Measurements from ENCODE around the gene MED13L. TPM values are rescaled to one million over a fixed set of nuclear protein-coding genes. Genes with fewer than 3 reads are reported as not detected.

The MED13L gene
- total and polyA plus RNA-seq, 3 donors from 2014 or later = 56.4 to 173 (median 133) TPM

DNA sequence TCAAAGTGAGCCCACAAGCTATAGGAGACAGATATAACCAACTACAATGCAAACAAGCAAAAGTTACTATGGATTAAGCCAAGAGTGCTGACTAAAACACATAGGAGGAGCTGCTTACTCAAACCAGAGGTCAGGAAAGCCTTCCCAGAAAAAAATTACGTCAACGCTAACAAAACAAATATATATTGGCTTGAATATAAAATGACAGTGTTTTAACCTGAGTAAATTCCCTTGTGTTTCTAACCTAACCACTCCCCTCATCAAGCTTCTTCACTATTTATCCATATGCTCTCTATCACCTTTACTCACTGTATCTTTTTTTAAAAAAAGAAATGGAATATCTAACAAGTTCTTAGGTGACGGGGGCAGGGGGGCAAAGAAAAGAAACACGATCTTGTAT, 115.9 kb downstream of the MED13L start:
- TF ChIP-seq, protein P1, sequence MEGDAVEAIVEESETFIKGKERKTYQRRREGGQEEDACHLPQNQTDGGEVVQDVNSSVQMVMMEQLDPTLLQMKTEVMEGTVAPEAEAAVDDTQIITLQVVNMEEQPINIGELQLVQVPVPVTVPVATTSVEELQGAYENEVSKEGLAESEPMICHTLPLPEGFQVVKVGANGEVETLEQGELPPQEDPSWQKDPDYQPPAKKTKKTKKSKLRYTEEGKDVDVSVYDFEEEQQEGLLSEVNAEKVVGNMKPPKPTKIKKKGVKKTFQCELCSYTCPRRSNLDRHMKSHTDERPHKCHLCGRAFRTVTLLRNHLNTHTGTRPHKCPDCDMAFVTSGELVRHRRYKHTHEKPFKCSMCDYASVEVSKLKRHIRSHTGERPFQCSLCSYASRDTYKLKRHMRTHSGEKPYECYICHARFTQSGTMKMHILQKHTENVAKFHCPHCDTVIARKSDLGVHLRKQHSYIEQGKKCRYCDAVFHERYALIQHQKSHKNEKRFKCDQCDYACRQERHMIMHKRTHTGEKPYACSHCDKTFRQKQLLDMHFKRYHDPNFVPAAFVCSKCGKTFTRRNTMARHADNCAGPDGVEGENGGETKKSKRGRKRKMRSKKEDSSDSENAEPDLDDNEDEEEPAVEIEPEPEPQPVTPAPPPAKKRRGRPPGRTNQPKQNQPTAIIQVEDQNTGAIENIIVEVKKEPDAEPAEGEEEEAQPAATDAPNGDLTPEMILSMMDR (IDR thresholded peaks at IDR 0.05) = no peak
- no peak for TF ChIP-seq POLR2A (IDR thresholded peaks at IDR 0.05)
- DNase-seq = no peak
- WGBS, 2 donors = 81 to 88% methylated on average over 4 of the region's 4 CpGs
- Histone ChIP-seq H3K4me3 (no peak overlapping the region), H3K9me3 (no peaks in the 10 kb centered on the region), H3K36me3 (ENCODE audit: low read depth, missing control alignments) (no peaks in the 10 kb centered on the region), H3K4me1 (peaks cover 24% of the 10 kb centered on the region), H3K27ac (no peak overlapping the region), H3K27me3 (no peaks in the 10 kb centered on the region)
- intact Hi-C loops (cut with DNase I; ENCODE audit: low total_unique reads) = no loop called here

DNA sequence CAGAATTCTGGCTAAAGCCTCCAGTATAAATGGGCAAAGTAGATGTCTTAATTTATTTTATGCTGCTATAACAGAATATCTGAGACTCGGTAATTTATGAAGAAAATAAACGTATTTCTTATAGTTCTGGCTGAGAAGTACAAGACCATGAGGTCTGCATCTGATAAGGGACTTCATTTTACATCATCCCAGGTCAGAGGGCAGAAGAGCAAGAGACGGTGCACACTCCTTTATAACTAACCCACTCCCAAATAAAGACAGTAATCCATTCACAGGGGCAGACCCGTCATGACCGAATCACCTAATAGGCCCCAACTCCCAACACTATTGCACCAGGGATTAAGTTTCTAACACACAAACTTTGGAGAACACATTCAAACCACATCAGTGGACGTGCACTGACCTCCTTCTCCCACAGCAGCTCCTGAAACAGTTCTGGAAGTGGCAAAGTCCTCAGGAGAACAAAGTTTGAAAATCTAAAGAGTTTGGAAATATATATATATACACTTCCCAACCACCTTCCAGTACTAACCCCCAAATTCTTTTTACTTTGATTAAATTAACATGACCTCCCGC, 116.5 kb downstream of the MED13L start:
- Histone ChIP-seq H3K27ac (no peak overlapping the region), H3K4me3 (no peak overlapping the region), H3K36me3 (ENCODE audit: low read depth, missing control alignments) (no peaks in the 10 kb centered on the region), H3K27me3 (no peaks in the 10 kb centered on the region), H3K4me1 (peaks cover 24% of the 10 kb centered on the region), H3K9me3 (no peaks in the 10 kb centered on the region)
- intact Hi-C loops (cut with DNase I; ENCODE audit: low total_unique reads) = no loop called here
- TF ChIP-seq, protein P1 (IDR thresholded peaks at IDR 0.05) = no peak
- TF ChIP-seq POLR2A (IDR thresholded peaks at IDR 0.05) = no peak
- WGBS, 2 donors = 80 to 81% methylated on average over 7 of the region's 7 CpGs
- DNase-seq = no peak

DNA sequence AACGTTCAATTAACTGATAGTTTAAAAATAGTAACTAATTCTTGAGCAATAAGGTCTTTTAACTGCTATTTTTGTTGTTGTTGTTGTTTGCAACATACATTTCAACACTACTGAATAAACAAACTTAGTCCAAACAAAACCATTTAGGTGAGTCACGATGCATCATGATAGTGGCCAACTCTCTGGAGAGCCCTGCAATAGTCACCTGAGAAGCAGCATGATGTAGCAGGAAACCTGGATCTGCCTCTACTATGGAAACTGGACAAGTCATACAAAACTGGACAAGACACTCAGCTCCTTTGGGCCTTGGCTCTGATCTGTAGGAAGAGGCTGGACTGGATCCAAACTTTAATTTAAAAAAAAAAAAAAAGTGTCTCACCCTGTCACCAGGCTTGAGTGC, 117.3 kb downstream of the MED13L start:
- Histone ChIP-seq H3K27me3 (no peaks in the 10 kb centered on the region), H3K4me1 (peaks cover 24% of the 10 kb centered on the region), H3K9me3 (no peaks in the 10 kb centered on the region), H3K4me3 (no peak overlapping the region), H3K27ac (no peak overlapping the region), H3K36me3 (ENCODE audit: low read depth, missing control alignments) (no peaks in the 10 kb centered on the region)
- no peak for DNase-seq
- intact Hi-C loops (cut with DNase I; ENCODE audit: low total_unique reads) = no loop called here
- TF ChIP-seq, protein P1 (IDR thresholded peaks at IDR 0.05) = no peak
- no peak for TF ChIP-seq POLR2A (IDR thresholded peaks at IDR 0.05)
- WGBS, 2 donors = 66 to 71% methylated on average over 2 of the region's 2 CpGs

DNA sequence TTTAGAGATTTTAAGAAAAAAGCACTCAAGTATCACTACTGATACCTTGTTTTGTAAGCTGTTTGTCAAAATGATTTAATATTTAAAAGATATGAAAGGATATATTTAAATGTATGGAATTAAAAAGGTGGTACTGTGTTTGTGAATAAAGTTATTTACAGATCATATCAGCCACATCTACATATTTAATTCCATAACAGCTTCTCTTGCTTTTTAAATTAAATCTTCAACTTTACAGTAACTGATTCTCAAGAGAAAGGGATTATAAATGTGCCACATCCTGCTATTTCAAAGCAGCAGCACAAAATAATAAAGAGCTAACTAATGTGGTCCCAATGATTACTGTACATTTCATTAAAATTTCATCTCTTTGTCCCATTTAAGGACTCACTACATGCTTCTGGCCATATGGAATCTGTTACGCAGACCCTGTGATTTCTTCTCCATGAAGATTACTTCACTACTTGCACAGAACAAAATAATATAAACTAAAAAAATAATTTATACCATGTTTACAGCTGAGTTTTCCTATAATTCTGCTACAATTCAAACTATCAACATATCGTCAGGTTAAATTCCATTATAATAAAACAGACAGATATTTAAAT, 117.8 kb downstream of the MED13L start:
- Histone ChIP-seq H3K4me3 (no peak overlapping the region), H3K27ac (peak overlapping the region in 1 of 2 donors; percentile 17), H3K4me1 (peaks cover 22% of the 10 kb centered on the region), H3K27me3 (no peaks in the 10 kb centered on the region), H3K9me3 (no peaks in the 10 kb centered on the region), H3K36me3 (ENCODE audit: low read depth, missing control alignments) (no peaks in the 10 kb centered on the region)
- intact Hi-C loops (cut with DNase I; ENCODE audit: low total_unique reads) = no loop called here
- TF ChIP-seq, protein P1 (IDR thresholded peaks at IDR 0.05) = no peak
- TF ChIP-seq POLR2A (IDR thresholded peaks at IDR 0.05) = no peak
- no peak for DNase-seq
- WGBS, 2 donors = 86 to 93% methylated on average over 2 of the region's 2 CpGs

DNA sequence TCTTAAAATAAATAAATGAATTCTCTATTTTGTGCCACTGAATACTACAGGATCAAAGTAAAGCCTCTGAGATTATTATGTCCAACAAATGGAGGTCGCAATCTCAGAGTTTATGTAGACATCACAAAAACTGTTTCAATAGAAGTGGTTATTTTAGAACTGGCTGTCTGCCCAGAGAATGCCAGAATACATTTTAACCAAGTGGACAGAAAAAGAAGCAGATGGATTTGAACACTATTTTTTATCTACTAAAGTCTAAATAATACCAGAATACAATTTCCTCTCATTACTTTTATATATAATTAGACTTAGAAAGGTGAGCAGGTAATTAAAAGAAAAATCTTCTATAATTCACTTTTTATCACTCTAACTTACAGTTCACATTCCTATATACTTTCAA, 118.3 kb downstream of the MED13L start:
- H3K27ac ChIP-seq = peak overlapping the region in 1 of 2 donors; percentile 17
- H3K36me3 ChIP-seq (ENCODE audit: low read depth, missing control alignments) = no peaks in the 10 kb centered on the region
- H3K4me3 ChIP-seq = no peak overlapping the region
- DNase-seq = peak; percentile 64
- intact Hi-C loops (cut with DNase I; ENCODE audit: low total_unique reads) = no loop called here
- no peaks in the 10 kb centered on the region for H3K27me3 ChIP-seq
- H3K9me3 ChIP-seq = no peaks in the 10 kb centered on the region
- WGBS, 2 donors = 18 to 42% methylated on average over 1 of the region's 1 CpG
- peaks cover 16% of the 10 kb centered on the region for H3K4me1 ChIP-seq
- TF ChIP-seq, protein P1 (IDR thresholded peaks at IDR 0.05) = no peak
- TF ChIP-seq POLR2A (IDR thresholded peaks at IDR 0.05) = no peak

Data from testis (tissue), 3 donors.